NCI-H345 (cell line): ENCODE results near the gene WNT16.
"Not testable (repeated sequence)": the region's sequence is repeated elsewhere in the genome, so short reads cannot be mapped to it uniquely, and the experiment has no call there.

Source experiments
- DNase-seq: peaks from one replicate; lab custom pipeline; 2025; lab: John Stamatoyannopoulos, UW

The WNT16 gene

DNA sequence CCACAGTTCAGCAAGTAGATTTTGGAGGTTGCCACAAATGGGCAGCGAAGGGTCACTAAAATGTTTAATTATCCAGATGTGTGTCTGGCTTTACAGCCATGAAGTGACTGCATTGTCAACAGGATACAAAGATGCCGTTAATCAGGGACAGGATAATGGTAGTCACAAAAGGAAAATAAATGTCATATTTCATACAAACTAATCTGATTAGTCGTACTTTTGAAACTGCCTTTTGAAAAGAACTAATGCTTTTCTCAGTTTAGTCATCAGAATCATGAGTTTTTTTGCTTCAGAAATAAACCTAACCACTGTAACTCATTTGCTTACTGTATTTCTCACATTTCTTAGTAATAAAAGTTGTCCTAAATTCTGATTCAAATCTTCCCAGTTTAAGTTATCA lies 22.2 kb upstream of the WNT16 start:
- no peak for DNase-seq

DNA sequence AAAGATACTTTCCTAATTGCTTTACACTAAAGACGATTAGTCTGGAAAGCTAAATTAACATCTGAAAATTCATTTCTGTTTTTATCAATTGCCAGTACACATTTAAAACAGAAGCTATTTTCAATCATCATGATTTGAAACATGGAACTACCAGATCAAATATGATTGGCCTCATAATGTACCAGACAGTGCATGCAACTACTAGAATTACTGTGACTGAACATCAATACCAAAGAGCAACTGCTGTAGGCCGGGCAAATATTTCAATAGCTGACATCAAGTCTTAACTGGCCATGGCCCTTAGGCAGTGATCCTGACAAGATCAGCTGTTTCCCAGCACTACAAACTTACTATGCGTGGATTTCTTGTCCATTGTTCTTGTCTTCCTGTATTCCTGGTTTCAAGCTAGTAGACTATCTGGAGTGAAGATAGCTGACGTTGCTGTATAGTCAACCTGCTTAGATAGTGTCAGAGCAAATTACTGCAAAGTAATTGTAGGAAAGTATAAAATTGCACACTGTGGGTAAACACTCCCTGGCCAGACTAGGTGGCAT lies 21.7 kb upstream of the WNT16 start:
- no peak for DNase-seq

DNA sequence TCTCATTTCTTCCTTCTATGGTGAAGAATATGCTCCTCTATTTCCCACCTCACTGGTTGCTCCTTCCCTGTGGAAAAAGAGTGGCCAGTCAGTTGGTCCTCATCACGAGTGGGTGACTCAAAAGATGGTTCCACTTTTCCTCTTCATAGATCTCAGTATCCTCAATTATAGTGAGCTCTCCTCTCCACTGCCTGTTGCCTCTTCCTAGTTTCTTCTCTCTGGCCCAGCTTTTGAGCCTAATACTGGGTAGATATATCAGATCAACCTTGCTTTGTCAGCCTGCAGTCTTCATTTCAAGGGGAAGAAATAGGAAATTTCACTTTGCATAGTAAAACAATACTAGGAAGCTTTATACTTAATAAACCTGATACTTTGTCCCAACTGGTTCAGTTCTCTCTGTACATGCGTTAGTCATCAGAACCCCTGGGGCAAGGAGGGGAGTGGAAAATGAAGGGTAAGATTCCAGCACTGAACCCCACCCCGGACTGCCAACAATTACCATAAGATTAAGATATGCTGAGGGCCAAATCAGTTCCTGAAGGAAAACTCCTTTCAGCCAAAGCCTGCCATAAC lies 15.5 kb upstream of the WNT16 start:
- DNase-seq, result no peak

DNA sequence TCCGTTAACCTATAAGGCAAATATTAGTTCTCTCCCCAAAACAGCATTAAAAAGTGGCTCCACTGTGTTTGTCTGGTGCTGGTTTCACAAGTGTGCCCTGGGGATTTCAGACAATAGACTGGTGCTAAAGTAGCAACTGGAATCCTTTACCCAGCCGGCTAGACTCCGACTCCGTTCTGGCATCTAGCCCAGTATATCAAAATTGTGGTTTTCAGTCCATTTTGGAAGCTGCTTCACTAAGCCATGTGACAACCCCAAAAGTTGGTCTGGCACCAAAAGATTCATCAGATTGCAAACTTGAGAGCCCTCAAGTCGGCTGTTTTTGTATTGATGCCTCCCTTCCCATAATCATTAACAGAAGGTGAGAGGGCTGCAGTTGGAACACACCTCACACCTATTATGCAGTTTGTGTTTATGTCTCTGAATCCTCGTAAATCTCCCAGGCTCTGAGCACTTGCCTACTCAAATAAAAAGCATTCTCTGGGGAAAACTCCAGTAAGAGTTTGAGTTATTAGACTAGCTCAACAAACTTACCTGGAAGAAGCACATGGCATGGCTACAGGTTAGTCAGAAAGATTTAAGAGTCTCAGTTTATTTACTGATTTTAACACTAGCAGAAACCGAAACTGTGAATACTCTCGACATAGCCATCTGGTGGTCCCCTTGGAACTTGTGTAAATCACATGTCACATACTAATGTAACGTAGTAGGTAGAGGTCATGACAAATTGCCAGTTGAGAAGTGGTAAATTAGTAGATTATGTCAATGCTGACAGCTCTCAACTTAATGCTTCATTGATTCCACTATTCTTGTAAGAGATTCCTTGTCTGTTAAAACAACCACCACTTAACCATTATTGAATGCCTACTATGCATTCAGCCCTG lies 14.8 kb upstream of the WNT16 start:
- DNase-seq, result peak; percentile 95

DNA sequence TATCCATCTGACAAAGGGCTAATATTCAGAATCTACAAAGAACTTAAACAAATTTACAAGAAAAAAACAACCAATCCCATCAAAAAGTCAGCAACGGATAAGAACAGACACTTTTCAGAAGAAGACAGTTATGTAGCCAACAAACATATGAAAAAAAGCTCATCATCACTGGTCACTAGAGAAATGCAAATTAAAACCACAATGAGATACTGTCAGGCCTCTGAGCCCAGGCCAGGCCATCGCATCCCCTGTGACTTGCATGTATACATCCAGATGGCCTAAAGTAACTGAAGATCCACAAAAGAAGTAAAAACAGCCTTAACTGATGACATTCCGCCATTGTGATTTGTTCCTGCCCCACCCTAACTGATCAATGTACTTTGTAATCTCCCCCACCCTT lies 13.6 kb upstream of the WNT16 start:
- not testable (repeated sequence) for DNase-seq

DNA sequence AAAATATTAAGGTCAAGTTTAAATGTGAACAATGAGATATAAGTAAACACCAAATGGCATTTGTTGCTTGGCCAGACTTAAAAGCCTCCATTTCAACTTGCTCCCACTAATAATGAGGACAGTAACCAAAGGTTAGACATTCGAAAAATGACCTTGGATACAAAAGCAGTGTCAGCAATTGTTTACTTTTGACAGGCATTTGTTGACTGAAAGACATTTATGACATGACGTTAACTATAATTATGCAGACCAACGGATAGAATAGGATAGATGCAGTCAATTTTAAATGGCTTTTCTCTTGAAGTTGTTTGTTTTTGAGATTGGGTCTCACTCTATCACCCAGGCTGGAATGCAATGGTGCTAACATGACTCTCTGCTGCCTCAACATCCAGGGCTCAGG lies 6.3 kb upstream of the WNT16 start:
- DNase-seq, result no peak

DNA sequence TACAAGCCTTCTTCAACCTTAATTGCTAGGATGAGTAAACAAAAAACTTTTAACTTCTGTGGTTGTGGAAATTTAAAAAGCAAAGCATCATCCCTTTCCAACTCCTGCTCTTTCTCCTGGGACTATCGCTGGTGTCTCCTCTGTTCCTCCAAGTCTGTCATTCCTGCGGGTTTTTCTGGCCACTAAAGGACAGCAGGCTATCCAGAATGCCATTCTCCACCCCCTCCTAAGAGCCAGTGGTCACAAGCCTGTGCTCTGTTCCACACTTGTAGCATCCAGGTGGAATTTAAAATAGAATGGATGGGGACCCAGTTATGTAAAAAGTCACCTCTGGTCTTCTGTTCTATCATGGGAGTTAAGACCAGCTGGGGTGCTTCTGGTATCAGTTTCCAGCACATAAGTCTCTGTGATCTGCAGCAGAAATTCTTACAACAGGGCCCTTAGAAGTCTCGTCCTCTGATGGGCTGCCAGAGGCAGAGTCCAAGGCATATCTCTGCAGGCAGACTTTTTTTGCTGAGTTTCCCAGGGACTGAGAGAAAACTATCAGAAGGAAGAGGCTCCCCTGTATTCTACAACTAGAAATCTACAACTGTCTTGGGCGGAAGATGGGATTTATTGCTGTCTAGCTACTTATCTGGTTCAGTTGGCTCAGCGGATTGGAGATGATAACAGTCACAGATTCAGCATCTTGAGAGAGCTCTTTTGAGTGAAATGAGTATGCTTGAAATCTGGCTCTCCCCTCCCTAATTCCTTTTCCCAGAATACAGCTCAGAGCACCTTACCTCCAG lies 5.1 kb upstream of the WNT16 start:
- DNase-seq, result no peak

DNA sequence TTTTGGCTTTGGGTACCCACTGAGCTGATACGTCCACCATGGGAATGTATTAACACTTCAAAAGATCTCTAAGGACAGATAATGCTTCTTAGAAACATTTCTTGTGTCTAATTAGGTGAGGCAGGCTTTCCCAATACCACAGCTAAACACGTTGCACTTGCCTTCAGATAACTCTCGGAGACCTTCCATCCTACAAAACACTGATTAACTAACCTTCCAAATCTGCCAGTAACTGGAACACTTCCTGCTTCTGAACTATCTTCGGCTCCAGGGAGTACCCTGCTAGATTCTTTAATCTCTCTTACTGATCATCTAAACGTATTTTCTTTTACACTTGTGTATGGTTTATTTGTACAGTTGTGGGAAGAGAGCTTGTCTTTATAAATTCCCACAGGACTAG lies 1.1 kb upstream of the WNT16 start:
- no peak for DNase-seq

DNA sequence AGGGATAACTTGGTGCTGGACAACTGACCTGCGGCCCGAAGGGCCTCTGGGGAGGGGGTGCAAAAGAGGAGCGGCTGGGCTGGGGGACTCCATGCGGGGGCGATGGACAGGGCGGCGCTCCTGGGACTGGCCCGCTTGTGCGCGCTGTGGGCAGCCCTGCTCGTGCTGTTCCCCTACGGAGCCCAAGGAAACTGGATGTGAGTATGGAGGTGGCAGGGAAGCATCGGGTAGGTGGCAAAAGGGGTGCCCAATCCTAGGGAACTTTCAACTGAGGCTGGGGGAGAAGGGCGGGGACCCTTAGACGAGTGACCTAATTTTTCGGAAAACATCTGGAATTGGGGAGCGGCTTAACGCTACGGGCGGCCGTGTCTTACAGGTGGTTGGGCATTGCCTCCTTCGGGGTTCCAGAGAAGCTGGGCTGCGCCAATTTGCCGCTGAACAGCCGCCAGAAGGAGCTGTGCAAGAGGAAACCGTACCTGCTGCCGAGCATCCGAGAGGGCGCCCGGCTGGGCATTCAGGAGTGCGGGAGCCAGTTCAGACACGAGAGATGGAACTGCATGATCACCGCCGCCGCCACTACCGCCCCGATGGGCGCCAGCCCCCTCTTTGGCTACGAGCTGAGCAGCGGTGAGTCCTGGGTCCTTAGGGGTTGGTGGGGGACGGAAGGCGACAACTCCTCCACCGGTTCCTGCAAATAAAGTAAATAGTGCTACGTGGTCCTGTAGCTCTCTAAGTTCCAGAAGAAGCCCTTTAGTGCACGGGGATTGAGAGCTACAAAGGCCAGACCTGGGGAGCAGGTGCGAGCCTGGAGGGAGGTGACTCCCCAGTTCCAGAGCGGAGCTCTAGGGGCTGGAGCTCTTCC lies 622 bp downstream of the WNT16 start:
- peak; percentile 55 for DNase-seq

DNA sequence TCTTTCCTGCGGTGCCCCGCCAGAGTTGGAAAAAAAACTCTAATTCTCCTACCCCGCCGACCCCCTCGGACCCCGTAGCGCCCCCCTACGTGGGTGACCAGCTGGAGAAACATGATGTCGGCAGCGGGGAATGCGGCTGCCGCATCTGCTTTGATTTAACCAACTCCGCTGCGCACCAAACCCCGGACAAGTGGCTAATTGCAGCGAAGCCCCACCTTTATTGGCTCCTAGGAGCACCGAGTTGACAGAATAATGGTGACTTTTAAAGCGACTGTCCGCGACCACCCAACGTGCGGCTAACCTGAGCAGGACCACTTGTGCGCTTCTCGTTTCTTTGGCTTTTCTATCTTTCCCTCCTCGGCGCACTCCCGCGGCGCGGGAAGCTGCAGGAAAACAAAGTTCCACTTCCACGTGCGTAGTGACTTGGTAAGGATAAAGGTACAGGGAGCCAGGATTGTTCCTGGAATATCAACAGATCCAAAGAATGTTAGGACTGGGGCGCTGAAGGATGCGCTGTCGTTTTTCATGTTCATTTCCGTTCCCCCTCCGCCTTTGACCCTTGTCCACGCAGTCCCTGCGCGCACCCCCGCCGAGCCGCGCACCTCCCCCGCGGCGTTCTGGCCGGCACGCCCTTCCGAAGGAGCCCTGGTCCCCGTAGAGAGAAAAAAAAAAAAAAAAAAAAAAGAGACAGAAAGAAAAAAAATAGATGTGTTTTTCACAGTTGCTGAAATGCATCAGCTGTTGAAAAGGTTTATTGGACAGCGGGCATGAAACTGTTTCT lies 1.4 kb downstream of the WNT16 start:
- DNase-seq, result peak; percentile 24

DNA sequence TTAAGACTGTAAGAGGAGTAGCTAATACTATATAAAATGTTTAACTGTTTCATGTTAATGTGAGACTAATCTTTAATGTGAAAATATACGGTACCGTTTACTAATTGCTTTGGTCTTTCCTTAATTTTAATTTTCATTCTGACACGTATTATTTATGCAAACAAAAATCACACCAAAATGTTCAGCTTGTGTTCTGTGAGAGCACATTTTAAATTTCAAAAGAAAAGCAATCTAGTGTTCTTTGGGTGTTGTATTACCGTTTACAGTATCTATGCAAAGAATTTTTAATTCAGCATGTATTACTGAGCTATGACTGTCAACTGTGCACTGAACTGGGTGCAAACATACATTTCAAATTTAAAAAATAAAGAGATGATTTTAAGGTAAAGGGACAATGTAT lies 2.2 kb downstream of the WNT16 start:
- DNase-seq, result no peak

DNA sequence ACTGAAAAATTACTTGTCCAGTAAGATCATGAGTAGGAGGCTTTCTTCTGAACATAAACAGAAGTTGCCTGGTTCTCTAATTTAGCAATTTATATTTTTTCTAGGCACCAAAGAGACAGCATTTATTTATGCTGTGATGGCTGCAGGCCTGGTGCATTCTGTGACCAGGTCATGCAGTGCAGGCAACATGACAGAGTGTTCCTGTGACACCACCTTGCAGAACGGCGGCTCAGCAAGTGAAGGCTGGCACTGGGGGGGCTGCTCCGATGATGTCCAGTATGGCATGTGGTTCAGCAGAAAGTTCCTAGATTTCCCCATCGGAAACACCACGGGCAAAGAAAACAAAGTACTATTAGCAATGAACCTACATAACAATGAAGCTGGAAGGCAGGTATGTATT lies 2.8 kb downstream of the WNT16 start:
- no peak for DNase-seq

DNA sequence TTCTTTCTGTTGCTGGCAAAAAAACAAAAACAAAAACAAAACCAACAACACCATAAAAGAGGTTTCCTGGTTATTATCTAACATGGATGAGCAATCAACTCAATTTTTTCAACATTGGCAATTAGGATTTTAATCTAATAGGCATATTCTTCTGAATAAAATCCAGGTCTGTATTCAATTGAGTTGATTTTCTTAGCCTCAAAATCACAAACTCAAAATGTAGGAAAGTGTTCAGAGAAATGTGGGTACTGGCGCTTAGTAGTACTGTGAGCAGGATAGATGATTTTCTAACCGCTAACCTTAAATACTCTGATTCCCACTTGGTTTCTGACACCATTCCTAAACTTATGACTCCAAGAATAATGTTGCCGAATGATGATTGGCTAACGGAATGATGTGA lies 5.6 kb downstream of the WNT16 start:
- DNase-seq, result no peak

DNA sequence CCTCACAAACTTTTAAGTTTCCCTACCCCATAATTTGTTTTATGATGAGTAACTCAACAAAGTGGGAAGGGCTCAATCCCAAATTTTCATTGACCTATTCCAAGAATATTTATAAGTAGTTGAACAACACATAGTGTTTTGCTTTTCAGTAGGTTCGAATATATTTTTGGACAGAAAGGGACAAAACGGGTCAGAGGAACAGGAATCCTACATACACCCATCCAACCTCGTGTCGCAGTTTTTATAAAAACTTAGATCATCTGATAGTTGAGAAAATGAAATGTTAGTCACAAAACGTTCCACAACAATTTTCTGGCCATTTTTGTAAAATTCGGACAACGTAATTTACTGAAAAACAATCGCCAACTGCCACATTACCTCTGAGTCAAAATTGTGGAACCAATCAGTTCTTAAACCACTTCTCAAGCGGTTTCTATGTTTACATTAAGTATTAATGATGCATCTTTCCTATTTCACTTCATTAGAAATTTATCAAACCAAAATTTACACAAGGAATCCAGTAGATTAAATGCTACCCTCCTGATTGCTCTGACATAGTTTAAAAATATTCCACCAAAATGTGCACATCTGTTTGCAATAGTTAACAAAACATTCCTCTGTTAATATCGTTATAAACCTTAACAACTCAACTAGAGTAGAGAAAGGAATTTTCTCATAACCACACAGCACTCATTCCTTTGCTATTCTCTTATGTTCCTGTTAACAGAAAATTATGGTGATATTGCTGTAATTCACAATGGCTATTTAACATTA lies 6.3 kb downstream of the WNT16 start:
- no peak for DNase-seq

DNA sequence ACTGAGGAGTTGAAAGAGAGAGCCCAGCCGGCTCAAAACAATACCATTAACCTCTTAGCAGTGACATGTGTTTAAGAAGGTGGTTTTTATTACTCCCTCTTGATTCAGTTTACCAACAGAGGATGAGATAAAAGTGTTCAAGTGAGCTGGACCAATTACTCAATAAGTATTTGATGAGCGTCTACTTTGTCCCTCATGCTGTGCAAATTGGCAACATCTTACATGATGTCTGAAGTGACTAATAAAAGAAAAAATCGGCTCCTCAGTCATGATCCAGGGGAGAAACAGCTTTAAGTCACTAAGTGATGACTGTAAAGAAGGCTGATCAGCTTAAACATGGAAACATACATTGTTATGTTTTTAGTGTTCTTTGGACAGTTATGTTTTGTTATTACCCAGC lies 7.8 kb downstream of the WNT16 start:
- no peak for DNase-seq

DNA sequence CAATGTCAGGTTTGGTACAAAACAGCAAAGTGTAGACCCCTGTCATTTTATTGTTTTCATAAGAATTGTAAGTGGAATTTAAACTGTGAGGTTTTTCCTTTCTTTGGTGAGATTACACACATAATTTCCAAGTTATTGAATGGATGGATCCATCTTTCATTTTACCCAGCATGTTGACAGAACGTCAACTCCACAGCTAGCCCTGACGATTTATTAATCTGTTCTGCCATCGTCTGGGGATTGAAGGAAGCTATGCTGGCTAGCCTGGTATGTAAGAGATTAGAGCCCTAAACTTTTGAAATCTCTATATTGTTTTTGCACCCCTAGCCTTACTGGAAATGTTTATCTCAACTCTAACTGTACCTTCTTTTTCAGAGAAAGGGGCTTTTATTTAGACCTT lies 8.6 kb downstream of the WNT16 start:
- DNase-seq, result peak; percentile 5

DNA sequence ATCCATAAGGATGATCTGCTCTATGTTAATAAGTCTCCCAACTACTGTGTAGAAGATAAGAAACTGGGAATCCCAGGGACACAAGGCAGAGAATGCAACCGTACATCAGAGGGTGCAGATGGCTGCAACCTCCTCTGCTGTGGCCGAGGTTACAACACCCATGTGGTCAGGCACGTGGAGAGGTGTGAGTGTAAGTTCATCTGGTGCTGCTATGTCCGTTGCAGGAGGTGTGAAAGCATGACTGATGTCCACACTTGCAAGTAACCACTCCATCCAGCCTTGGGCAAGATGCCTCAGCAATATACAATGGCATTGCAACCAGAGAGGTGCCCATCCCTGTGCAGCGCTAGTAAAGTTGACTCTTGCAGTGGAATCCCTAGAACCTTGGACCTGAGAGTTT lies 10.3 kb downstream of the WNT16 start:
- DNase-seq, result no peak

DNA sequence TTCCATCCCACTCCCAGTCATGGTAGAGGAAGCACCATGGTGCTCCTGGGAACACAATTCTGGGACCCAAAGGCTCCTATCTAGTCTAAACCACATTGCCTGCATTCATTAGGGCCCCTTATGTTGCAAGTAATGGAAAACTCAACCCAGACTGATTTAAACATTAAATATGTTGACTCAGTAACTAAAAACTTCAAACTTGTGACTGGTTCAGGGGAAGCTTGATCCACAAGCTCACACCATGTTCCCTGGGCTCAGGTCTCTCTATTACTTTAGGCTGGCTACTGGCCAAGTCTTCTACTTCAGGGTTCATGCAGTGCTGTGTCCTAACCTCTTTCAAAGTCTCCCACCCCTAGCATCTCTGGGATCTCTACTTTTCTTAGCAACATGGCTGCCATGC lies 13.1 kb downstream of the WNT16 start:
- DNase-seq, result no peak

DNA sequence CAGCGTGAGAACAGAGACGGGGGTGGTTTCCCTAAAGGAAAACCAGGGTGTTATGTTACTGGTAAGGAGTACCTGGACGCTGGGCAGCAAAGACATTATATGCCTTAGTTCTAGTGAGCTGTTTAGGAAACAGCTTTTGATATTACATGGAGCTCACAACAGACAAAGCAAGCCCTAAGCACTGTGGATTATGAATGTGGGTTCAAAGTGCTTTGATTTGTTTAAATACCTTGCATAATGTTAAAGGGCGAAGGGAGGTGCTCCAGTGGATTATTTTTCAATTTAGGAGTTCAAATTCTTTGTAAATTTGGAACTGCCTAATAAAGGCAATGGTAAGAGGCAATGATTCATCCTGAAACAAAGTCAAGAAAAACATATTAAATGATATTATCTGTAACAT lies 13.8 kb downstream of the WNT16 start:
- no peak for DNase-seq

DNA sequence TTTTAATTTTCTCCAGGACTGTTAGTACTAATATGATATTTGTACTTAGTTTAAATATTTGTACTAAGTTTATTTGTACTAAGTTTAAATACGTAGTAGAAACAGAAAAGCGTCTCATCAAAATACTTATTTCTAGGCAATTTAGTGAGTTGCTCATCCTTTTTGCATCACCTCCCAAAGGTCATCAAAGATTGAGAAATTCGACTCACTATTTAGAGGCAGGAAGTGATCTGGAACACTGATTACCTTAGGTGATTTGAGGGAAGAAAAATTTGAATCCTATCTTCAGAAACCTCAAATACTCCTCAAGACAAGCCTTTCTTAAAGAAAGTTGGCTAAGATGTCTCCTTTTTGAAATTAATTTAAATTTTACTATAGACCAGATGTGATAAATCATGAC lies 14.5 kb downstream of the WNT16 start:
- no peak for DNase-seq
